K562 (cell line): Measurements from ENCODE around the gene FPR1. TPM values are rescaled to one million over a fixed set of nuclear protein-coding genes. Genes with fewer than 3 reads are reported as not detected.

Experiments used
- L3MBTL2 ChIP-seq: fragments of 450-650 bp; IDR thresholded peaks from 2 replicates; pipeline ENCODE4 v1.6.1; 2016; ENCODE audit warnings: mild to moderate bottlenecking, moderate library complexity
- POLR2A ChIP-seq: fragments of 450-650 bp; conservative IDR thresholded peaks from 2 replicates; pipeline ENCODE4 v1.6.1; 2016
- RAD51 ChIP-seq: fragments of 450-650 bp; IDR thresholded peaks from 2 replicates; pipeline ENCODE4 v1.7.1; 2016; ENCODE audit warnings: low read depth, mild to moderate bottlenecking, borderline replicate concordance
- ZNF316 ChIP-seq: fragments of 450-650 bp; IDR thresholded peaks from 2 replicates; pipeline ENCODE4 v1.6.1; 2016
- polyA plus RNA-seq, 8 experiments: library from polyadenylated mRNA; depleted of rRNA in 4 of 8; stranded (reverse) in 5 of 8; unstranded in 3 of 8; fragments of >200 nt; fragmentation: Nextera tagmentation in 2 of 8; fragmentation: Illumina TruSeq in 1 of 8; extraction: Ambion mirVana in 2 of 8; extraction: Trizol in 1 of 8; gene quantifications; 2 replicates each; pipeline versions ENCODE4 v1.2.1 to v1.2.3, GENCODE V29; 2011 to 2014; ENCODE audit warnings: inconsistent platforms in 1 of 8, missing spikeins in 1 of 8
- total RNA-seq, 7 experiments: library from RNA; depleted of rRNA in 6 of 7; stranded (reverse); fragments of >200 nt in 6 of 7; fragmentation: Illumina TruSeq in 2 of 7; extraction: Trizol in 2 of 7; gene quantifications; 2 replicates each; pipeline versions ENCODE4 v1.2.1 to v1.2.3, GENCODE V29; 2011 to 2021; ENCODE audit warnings: low replicate concordance in 1 of 7
- TF ChIP-seq, protein P1 (sequence below): fragments of 450-650 bp; IDR thresholded peaks from 2 replicates; pipeline ENCODE4 v1.6.1; 2016; ENCODE audit warnings: mild to moderate bottlenecking, moderate library complexity
- TF ChIP-seq, protein P2 (sequence below), 2 experiments: fragments of 450-650 bp; formaldehyde crosslinking in 1 of 2; IDR thresholded peaks; 2 replicates each; pipeline versions ENCODE4 v1.4.0 to v1.6.1; 2014 to 2020; ENCODE audit warnings: mild to moderate bottlenecking in 2 of 2, borderline replicate concordance in 1 of 2, low read depth in 1 of 2

Gene FPR1
- total and polyA plus RNA-seq, 9 of the 15 experiments (the other 6 are each of a cell fraction or from before 2014, with no cell fraction given): 0.06 to 0.25 (median 0.14) TPM; not detected in 4

DNA sequence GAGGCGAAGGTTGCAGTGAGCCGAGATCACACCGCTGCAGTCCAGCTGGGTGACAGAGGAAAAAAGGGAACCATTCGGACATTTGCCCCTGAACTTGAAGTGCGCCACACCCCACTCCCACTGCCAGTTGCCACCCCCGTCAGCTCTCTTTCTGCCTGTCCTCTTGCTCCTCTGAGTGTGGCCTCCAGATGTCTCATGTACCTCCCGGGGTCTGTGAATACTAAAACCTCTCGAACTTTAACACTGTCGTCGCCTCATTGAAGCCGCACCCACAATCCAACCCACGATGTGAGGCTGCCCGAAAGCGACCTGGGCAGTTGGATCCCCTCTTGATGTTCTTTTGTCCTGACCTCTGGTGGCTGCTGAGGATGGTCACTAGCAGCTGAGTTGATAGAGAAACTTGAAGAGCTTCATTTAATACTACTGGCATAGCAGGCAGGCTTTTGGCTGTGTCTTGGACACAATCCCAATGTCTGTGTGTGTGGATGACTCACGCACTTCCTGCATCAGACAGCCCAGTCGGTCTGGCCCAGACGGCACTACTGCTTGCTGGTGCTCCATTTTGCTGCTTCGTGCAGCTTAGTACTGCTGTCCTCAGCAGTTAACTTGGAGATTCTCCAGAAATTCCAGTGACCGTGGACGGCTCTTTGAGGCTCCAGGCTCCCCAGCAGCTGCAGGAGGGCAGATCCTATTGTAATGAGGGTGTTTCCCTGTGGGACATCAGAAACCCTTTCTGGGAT is 47.5 kb upstream of the FPR1 start (continued):
- TF ChIP-seq, protein P1, sequence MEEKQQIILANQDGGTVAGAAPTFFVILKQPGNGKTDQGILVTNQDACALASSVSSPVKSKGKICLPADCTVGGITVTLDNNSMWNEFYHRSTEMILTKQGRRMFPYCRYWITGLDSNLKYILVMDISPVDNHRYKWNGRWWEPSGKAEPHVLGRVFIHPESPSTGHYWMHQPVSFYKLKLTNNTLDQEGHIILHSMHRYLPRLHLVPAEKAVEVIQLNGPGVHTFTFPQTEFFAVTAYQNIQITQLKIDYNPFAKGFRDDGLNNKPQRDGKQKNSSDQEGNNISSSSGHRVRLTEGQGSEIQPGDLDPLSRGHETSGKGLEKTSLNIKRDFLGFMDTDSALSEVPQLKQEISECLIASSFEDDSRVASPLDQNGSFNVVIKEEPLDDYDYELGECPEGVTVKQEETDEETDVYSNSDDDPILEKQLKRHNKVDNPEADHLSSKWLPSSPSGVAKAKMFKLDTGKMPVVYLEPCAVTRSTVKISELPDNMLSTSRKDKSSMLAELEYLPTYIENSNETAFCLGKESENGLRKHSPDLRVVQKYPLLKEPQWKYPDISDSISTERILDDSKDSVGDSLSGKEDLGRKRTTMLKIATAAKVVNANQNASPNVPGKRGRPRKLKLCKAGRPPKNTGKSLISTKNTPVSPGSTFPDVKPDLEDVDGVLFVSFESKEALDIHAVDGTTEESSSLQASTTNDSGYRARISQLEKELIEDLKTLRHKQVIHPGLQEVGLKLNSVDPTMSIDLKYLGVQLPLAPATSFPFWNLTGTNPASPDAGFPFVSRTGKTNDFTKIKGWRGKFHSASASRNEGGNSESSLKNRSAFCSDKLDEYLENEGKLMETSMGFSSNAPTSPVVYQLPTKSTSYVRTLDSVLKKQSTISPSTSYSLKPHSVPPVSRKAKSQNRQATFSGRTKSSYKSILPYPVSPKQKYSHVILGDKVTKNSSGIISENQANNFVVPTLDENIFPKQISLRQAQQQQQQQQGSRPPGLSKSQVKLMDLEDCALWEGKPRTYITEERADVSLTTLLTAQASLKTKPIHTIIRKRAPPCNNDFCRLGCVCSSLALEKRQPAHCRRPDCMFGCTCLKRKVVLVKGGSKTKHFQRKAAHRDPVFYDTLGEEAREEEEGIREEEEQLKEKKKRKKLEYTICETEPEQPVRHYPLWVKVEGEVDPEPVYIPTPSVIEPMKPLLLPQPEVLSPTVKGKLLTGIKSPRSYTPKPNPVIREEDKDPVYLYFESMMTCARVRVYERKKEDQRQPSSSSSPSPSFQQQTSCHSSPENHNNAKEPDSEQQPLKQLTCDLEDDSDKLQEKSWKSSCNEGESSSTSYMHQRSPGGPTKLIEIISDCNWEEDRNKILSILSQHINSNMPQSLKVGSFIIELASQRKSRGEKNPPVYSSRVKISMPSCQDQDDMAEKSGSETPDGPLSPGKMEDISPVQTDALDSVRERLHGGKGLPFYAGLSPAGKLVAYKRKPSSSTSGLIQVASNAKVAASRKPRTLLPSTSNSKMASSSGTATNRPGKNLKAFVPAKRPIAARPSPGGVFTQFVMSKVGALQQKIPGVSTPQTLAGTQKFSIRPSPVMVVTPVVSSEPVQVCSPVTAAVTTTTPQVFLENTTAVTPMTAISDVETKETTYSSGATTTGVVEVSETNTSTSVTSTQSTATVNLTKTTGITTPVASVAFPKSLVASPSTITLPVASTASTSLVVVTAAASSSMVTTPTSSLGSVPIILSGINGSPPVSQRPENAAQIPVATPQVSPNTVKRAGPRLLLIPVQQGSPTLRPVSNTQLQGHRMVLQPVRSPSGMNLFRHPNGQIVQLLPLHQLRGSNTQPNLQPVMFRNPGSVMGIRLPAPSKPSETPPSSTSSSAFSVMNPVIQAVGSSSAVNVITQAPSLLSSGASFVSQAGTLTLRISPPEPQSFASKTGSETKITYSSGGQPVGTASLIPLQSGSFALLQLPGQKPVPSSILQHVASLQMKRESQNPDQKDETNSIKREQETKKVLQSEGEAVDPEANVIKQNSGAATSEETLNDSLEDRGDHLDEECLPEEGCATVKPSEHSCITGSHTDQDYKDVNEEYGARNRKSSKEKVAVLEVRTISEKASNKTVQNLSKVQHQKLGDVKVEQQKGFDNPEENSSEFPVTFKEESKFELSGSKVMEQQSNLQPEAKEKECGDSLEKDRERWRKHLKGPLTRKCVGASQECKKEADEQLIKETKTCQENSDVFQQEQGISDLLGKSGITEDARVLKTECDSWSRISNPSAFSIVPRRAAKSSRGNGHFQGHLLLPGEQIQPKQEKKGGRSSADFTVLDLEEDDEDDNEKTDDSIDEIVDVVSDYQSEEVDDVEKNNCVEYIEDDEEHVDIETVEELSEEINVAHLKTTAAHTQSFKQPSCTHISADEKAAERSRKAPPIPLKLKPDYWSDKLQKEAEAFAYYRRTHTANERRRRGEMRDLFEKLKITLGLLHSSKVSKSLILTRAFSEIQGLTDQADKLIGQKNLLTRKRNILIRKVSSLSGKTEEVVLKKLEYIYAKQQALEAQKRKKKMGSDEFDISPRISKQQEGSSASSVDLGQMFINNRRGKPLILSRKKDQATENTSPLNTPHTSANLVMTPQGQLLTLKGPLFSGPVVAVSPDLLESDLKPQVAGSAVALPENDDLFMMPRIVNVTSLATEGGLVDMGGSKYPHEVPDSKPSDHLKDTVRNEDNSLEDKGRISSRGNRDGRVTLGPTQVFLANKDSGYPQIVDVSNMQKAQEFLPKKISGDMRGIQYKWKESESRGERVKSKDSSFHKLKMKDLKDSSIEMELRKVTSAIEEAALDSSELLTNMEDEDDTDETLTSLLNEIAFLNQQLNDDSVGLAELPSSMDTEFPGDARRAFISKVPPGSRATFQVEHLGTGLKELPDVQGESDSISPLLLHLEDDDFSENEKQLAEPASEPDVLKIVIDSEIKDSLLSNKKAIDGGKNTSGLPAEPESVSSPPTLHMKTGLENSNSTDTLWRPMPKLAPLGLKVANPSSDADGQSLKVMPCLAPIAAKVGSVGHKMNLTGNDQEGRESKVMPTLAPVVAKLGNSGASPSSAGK: peak; percentile 83
- TF ChIP-seq RAD51: no peak
- TF ChIP-seq ZNF316: peak; percentile 41; the same call in 1 of the 2 replicates
- TF ChIP-seq POLR2A: peak; percentile 54; the same call in 1 of the 2 replicates
- peak; percentile 84 for TF ChIP-seq L3MBTL2
- TF ChIP-seq, protein P2, sequence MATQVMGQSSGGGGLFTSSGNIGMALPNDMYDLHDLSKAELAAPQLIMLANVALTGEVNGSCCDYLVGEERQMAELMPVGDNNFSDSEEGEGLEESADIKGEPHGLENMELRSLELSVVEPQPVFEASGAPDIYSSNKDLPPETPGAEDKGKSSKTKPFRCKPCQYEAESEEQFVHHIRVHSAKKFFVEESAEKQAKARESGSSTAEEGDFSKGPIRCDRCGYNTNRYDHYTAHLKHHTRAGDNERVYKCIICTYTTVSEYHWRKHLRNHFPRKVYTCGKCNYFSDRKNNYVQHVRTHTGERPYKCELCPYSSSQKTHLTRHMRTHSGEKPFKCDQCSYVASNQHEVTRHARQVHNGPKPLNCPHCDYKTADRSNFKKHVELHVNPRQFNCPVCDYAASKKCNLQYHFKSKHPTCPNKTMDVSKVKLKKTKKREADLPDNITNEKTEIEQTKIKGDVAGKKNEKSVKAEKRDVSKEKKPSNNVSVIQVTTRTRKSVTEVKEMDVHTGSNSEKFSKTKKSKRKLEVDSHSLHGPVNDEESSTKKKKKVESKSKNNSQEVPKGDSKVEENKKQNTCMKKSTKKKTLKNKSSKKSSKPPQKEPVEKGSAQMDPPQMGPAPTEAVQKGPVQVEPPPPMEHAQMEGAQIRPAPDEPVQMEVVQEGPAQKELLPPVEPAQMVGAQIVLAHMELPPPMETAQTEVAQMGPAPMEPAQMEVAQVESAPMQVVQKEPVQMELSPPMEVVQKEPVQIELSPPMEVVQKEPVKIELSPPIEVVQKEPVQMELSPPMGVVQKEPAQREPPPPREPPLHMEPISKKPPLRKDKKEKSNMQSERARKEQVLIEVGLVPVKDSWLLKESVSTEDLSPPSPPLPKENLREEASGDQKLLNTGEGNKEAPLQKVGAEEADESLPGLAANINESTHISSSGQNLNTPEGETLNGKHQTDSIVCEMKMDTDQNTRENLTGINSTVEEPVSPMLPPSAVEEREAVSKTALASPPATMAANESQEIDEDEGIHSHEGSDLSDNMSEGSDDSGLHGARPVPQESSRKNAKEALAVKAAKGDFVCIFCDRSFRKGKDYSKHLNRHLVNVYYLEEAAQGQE (IDR thresholded peaks at IDR 0.05; ENCODE audit: borderline replicate concordance): 0 out of 2 replicates have a peak, but pooled peaks have one; percentile 10
- TF ChIP-seq, protein P2 (CRISPR knock-in tag; IDR thresholded peaks at IDR 0.05; ENCODE audit: low read depth): no peak
